AG10803 (cell line): ENCODE data around the gene ADAM12.
A peak's percentile ranks its signal among the peaks of the same experiment; 100 is the strongest.

Experiments used
- DNase-seq: peaks from one replicate; pipeline ENCODE4 v3.0.0; 2010; ENCODE audit warnings: low read depth
- H3K4me3 ChIP-seq: 2 replicates; pipeline ENCODE4 v1.5.1; 2011; ENCODE audit warnings: mild to moderate bottlenecking, low read length, control low read depth
- CTCF ChIP-seq: conservative IDR thresholded peaks from 2 replicates; pipeline ENCODE4 v1.5.1; 2011; ENCODE audit warnings: mild to moderate bottlenecking, low read length, control low read depth, inconsistent platforms

ADAM12 gene

GRCh38 chr10:126264102-126265018, 123.9 kb downstream of the ADAM12 start:
- DNase-seq, result no peak
- no peak for TF ChIP-seq CTCF
- H3K4me3 ChIP-seq, result no peak overlapping the region

- H3K4me3 ChIP-seq, result no peak overlapping the region
- peak; percentile 50 for DNase-seq
- peak; percentile 16; the same call in 1 of the 2 replicates for TF ChIP-seq CTCF
Measured at GRCh38 chr10:126263006-126263676, 125.1 kb downstream of the ADAM12 start.

- TF ChIP-seq CTCF, result no peak
- no peak overlapping the region for H3K4me3 ChIP-seq
- no peak for DNase-seq
Measured at GRCh38 chr10:126262233-126262838, 125.9 kb downstream of the ADAM12 start.

- TF ChIP-seq CTCF, result no peak
- DNase-seq, result no peak
- no peak overlapping the region for H3K4me3 ChIP-seq
Measured at GRCh38 chr10:126259760-126260479, 128.4 kb downstream of the ADAM12 start.

GRCh38 chr10:126256864-126257263, 131.4 kb downstream of the ADAM12 start:
- no peak overlapping the region for H3K4me3 ChIP-seq
- no peak for DNase-seq

GRCh38 chr10:126255313-126255712, 133.0 kb downstream of the ADAM12 start:
- no peak for DNase-seq
- no peak overlapping the region for H3K4me3 ChIP-seq
- no peak for TF ChIP-seq CTCF

More at GRCh38 chr10:126256864-126257263, 131.4 kb downstream of the ADAM12 start:
- peak; percentile 10; the same call in 1 of the 2 replicates for TF ChIP-seq CTCF
